Thyroid gland (tissue), 4 donors: ENCODE measurements around the gene CLCF1. TPM values are rescaled to one million over a fixed set of nuclear protein-coding genes. Genes with fewer than 3 reads are reported as not detected.

Source experiments
- DNase-seq, 2 donors: peaks; one replicate each; pipeline ENCODE4 v3.0.0-alpha.2; 2019
- H3K27ac ChIP-seq, 3 donors: fragments of 200-600 bp; sonication (generic); 1 replicate in 2 of 3; 2 replicates in 1 of 3; pipeline ENCODE4 v1.5.1; 2016 to 2019; ENCODE audit warnings: mild to moderate bottlenecking in 1 of 3, moderate library complexity in 1 of 3
- H3K27me3 ChIP-seq: fragments of 200-600 bp; sonication (generic); one replicate; pipeline ENCODE4 v1.5.1; 2019
- H3K36me3 ChIP-seq, 2 donors: fragments of 200-600 bp; sonication (generic); one replicate each; pipeline ENCODE4 v1.5.1; 2016 to 2019
- H3K4me1 ChIP-seq, 2 donors: fragments of 200-600 bp; sonication (generic); one replicate each; pipeline ENCODE4 v1.5.1; 2017 to 2019
- H3K4me3 ChIP-seq, 3 donors: fragments of 200-600 bp; sonication (generic); replicated peaks in 1 of 3; 1 replicate in 2 of 3; 2 replicates in 1 of 3; pipeline ENCODE4 v1.5.1; 2016; ENCODE audit warnings: mild to moderate bottlenecking in 1 of 3
- H3K9me3 ChIP-seq: fragments of 200-600 bp; sonication (generic); one replicate; pipeline ENCODE4 v1.5.1; 2017
- POLR2A ChIP-seq, 2 donors: fragments of 450-650 bp; IDR thresholded peaks; one replicate each; pipeline ENCODE4 v1.6.1; 2017; ENCODE audit warnings: antibody characterized with exemption in 2 of 2, mild to moderate bottlenecking in 2 of 2, moderate library complexity in 1 of 2
- WGBS, 2 donors: methylation state at CpG; one replicate each; pipeline ENCODE4 v1.1.5; 2017; 5-methylcytosine and 5-hydroxymethylcytosine counted together
- intact Hi-C: fragments of 100-400 bp; cut with DNase I; formaldehyde crosslinking; loops from one replicate; pipeline ENCODE4 v1.15.1; 2023
- total RNA-seq, 4 donors: library from RNA; depleted of rRNA; stranded (reverse); fragments of >200 nt; gene quantifications; one replicate each; pipeline ENCODE4 v1.2.3, GENCODE V29; 2016
- TF ChIP-seq, protein P1 (sequence below), 6 experiments: fragments of 200-600 bp in 3 of 6; fragments of 450-650 bp in 3 of 6; sonication (generic) in 3 of 6; IDR thresholded peaks; one replicate each; pipeline ENCODE4 v1.5.1; 2016 to 2019; ENCODE audit warnings: antibody characterized with exemption in 6 of 6, mild to moderate bottlenecking in 2 of 6, inconsistent platforms in 1 of 6, moderate library complexity in 1 of 6

The CLCF1 gene
- total RNA-seq, 4 donors from 2014 or later = 4.3 to 9.4 (median 6.9) TPM

DNA sequence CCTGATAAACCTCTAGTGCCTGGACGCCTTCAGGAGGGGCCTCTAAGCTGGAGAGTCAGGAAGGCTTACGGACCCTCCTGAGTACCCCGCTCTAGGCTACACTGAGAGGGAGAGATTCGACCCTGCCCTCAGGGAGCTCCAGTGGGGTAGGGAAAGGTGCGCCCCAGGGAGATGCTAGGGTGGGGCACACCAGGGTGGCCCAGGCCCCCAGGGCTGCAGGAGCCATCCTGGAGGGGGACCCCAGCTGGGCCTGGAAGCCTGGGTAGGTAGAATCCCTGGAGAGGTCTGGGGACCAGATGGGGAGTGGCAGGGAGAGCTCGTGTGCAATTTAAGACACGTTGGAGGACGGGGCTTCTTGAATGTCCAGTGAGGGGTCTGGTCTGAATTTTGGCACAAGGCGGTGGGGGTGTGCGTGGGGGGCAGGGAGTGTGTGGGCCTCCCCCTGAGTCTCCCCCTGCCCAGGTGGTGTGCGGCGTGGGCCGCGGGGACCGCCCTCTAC is 46.8 kb upstream of the CLCF1 start:
- no peak for DNase-seq
- H3K36me3 ChIP-seq = no peaks in the 10 kb centered on the region
- TF ChIP-seq, protein P1, sequence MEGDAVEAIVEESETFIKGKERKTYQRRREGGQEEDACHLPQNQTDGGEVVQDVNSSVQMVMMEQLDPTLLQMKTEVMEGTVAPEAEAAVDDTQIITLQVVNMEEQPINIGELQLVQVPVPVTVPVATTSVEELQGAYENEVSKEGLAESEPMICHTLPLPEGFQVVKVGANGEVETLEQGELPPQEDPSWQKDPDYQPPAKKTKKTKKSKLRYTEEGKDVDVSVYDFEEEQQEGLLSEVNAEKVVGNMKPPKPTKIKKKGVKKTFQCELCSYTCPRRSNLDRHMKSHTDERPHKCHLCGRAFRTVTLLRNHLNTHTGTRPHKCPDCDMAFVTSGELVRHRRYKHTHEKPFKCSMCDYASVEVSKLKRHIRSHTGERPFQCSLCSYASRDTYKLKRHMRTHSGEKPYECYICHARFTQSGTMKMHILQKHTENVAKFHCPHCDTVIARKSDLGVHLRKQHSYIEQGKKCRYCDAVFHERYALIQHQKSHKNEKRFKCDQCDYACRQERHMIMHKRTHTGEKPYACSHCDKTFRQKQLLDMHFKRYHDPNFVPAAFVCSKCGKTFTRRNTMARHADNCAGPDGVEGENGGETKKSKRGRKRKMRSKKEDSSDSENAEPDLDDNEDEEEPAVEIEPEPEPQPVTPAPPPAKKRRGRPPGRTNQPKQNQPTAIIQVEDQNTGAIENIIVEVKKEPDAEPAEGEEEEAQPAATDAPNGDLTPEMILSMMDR (IDR thresholded peaks at IDR 0.05) = no peak
- no peak for TF ChIP-seq POLR2A (IDR thresholded peaks at IDR 0.05)
- H3K9me3 ChIP-seq = no peaks in the 10 kb centered on the region
- no peaks in the 10 kb centered on the region for H3K27me3 ChIP-seq
- WGBS, 2 donors = 22% methylated on average over 3 of the region's 15 CpGs; no CpG with 5 or more reads in 1 of the 2 donors
- intact Hi-C loops = loop anchor here (5.0 kb wide), 1 partner anchor 47 kb away; the partner anchor contains the start of gene TMEM134
- peak overlapping the region in 2 of 3 donors; percentile 49 to 54 for H3K4me3 ChIP-seq
- peak overlapping the region; percentile 58 to 84 (median 80) for H3K27ac ChIP-seq
- H3K4me1 ChIP-seq = peaks cover 16 to 56% of the 10 kb centered on the region in 2 donors

DNA sequence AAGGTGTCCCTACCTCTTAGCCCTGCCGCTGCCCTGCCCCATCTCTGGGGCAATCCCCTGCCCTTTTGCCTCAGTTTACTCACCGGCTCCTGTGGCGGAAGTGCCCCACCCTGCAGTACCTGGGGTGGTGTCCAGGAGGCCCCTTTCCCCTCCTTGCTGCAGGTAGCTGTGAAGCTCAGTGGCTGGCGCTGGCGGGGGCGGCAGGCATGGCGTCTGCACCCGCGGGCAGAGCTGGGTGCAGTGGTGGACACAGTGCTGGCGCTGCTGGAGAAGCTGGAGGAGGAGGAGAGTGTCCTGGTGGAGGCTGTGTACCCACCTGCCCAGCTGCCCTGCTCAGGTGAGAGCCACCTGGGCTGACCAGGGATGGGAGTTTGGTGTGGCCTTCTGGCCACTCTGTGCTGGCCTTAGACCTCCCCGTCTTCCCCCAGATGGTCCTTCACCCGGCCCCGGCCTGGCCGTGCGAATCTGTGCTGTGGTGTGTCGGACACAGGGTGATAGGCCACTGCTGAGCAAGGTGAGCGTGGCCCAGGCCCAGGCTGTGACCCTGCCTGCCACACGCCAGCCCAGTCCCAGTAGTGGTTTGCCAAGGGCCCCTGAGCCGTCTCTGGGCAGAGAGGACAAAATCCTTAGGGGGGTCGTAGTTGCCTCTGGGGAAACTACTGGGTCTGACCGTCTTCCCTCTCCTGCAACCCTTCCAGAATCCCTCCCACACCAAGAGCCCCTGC is 46.1 kb upstream of the CLCF1 start:
- Histone ChIP-seq H3K27me3 (no peaks in the 10 kb centered on the region), H3K27ac (peak overlapping the region in 1 of 3 donors; percentile 44), H3K36me3 (no peaks in the 10 kb centered on the region), H3K9me3 (no peaks in the 10 kb centered on the region), H3K4me3 (no peak overlapping the region), H3K4me1 (peaks cover 16 to 62% of the 10 kb centered on the region in 2 donors)
- no peak for DNase-seq
- 94 to 96% methylated on average over 8 to 18 of the region's 21 CpGs for WGBS, 2 donors
- no peak for TF ChIP-seq POLR2A (IDR thresholded peaks at IDR 0.05)
- TF ChIP-seq, protein P1 (IDR thresholded peaks at IDR 0.05) = no peak
- intact Hi-C loops = loop anchor here (5.0 kb wide), 1 partner anchor 48 kb away; the partner anchor contains the start of gene TMEM134

DNA sequence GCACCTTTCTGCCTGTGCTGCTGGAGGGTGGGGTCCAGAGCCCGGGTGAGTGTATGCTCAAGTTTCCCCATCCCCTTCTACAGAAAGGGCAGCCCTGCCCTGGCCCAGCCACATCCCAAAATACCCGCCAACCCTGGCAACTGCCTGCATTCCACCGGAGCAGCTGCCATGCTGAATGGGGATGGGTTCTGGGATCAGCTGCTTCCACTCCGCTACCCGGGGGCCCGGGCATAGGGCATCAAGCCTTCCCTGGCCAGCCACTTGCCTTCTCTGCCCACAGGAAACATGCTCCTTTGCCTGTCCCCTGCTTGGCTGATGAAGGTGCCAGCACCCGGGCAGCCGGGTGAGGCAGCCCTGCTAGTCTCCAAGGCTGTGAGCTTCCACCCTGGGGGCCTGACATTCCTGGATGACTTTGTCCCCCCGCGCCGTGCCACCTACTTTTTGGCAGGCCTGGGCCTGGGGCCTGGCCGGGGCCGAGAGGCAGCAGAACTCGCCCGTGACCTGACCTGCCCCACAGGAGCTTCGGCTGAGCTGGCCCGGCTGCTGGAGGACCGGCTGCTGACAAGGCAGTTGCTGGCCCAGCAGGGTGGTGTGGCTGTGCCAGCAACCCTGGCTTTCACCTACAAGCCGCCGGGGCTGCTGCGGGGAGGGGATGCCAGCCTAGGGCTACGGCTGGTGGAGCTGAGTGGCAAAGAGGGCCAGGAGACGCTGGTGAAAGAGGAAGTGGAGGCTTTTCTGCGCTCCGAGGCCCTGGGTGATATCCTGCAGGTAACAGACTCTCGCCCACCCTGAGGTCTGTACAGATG is 45.3 kb upstream of the CLCF1 start:
- H3K27me3 ChIP-seq = no peaks in the 10 kb centered on the region
- no peak overlapping the region for H3K4me3 ChIP-seq
- intact Hi-C loops = no loop called here
- no peaks in the 10 kb centered on the region for H3K9me3 ChIP-seq
- DNase-seq = peak; percentile 54 to 71
- TF ChIP-seq POLR2A (IDR thresholded peaks at IDR 0.05) = no peak
- TF ChIP-seq, protein P1 (IDR thresholded peaks at IDR 0.05) = no peak
- peaks cover 16 to 62% of the 10 kb centered on the region in 2 donors for H3K4me1 ChIP-seq
- peak overlapping the region in 1 of 3 donors; percentile 44 for H3K27ac ChIP-seq
- no peaks in the 10 kb centered on the region for H3K36me3 ChIP-seq
- WGBS, 2 donors = 63 to 81% methylated on average over 13 to 16 of the region's 26 CpGs

DNA sequence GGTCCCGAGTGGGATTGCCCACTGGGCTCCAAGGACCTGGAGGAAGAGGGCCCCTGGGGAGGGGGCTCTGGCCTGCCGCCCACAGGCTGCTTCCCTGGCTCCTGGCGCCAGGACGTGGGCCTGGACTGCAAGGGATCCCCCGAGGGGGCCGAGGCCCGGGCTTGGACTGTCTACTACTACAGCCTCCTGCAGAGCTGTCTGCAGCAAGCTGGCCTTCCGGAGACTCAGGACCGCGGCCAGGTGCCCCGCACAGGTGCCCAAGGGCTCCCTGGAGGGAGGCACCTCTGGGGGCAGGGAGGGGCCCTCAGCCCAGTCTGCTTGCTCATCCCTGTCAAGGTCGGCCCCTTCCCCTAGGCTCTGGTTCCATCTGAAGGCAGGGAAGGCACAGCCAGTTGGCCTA is 44.0 kb upstream of the CLCF1 start:
- H3K36me3 ChIP-seq = no peaks in the 10 kb centered on the region
- no peak for TF ChIP-seq POLR2A (IDR thresholded peaks at IDR 0.05)
- TF ChIP-seq, protein P1 (IDR thresholded peaks at IDR 0.05) = no peak
- intact Hi-C loops = no loop called here
- H3K9me3 ChIP-seq = no peaks in the 10 kb centered on the region
- H3K27ac ChIP-seq = peak overlapping the region in 1 of 3 donors; percentile 45
- H3K4me1 ChIP-seq = peaks cover 16 to 67% of the 10 kb centered on the region in 2 donors
- WGBS, 2 donors = 79 to 96% methylated on average over 2 to 3 of the region's 12 CpGs
- no peak for DNase-seq
- H3K4me3 ChIP-seq = no peak overlapping the region
- no peaks in the 10 kb centered on the region for H3K27me3 ChIP-seq
